Adrenal gland (tissue), 12 donors: Measurements from ENCODE around the gene ADAM19. TPM values are rescaled to one million over a fixed set of nuclear protein-coding genes. Genes with fewer than 3 reads are reported as not detected.
A peak's percentile ranks its signal among the peaks of the same experiment; 100 is the strongest.

ENCODE experiments used
- DNase-seq, 7 donors: peaks; one replicate each; pipeline ENCODE4 v3.0.0-alpha.2; 2019 to 2020
- H3K27ac ChIP-seq, 5 donors: fragments of 200-600 bp; sonication (generic) in 4 of 5; 1 replicate in 3 of 5; 2 replicates in 2 of 5; pipeline versions ENCODE4 v1.5.1 to v1.8.0; 2016 to 2020; ENCODE audit warnings: mild to moderate bottlenecking in 1 of 5
- H3K27me3 ChIP-seq: fragments of 200-600 bp; 2 replicates; pipeline ENCODE4 v1.8.0; 2021
- H3K36me3 ChIP-seq, 2 donors: fragments of 200-600 bp; replicated peaks in 1 of 2; 1 replicate in 1 of 2; 2 replicates in 1 of 2; pipeline versions ENCODE4 v1.5.1 to v1.8.0; 2018 to 2022
- H3K4me1 ChIP-seq, 2 donors: fragments of 200-600 bp; replicated peaks in 1 of 2; 1 replicate in 1 of 2; 2 replicates in 1 of 2; pipeline versions ENCODE4 v1.5.1 to v1.8.0; 2018 to 2021
- H3K4me3 ChIP-seq, 4 donors: fragments of 200-600 bp; sonication (generic) in 3 of 4; one replicate each; pipeline ENCODE4 v1.5.1; 2016 to 2018
- H3K9me3 ChIP-seq, 3 donors: fragments of 200-600 bp; sonication (generic) in 1 of 3; replicated peaks in 1 of 3; 1 replicate in 2 of 3; 2 replicates in 1 of 3; pipeline versions ENCODE4 v1.5.1 to v1.8.0; 2016 to 2021
- CTCF ChIP-seq, 6 experiments: fragments of 450-650 bp in 4 of 6; fragments of 200-600 bp in 2 of 6; sonication (generic) in 1 of 6; IDR thresholded peaks; 1 replicate in 5 of 6; 2 replicates in 1 of 6; pipeline versions ENCODE4 v1.5.1 to v1.8.0; 2016 to 2021; ENCODE audit warnings: antibody characterized with exemption in 6 of 6, mild to moderate bottlenecking in 2 of 6, moderate library complexity in 1 of 6
- POLR2A ChIP-seq, 2 donors: fragments of 450-650 bp; IDR thresholded peaks; one replicate each; pipeline ENCODE4 v1.6.1; 2017; ENCODE audit warnings: antibody characterized with exemption in 2 of 2, mild to moderate bottlenecking in 2 of 2, moderate library complexity in 1 of 2
- WGBS, 4 donors: extraction: QIAGEN DNeasy Blood & Tissue Kit in 2 of 4; methylation state at CpG; one replicate each; pipeline versions ENCODE4 v1.1.5 to v1.1.7; 2013 to 2017; 5-methylcytosine and 5-hydroxymethylcytosine counted together
- intact Hi-C, 2 donors: fragments of 100-400 bp; cut with DNase I; formaldehyde crosslinking; loops; one replicate each; pipeline versions ENCODE4 v1.14.1 to v1.15.0; 2022 to 2023
- polyA plus RNA-seq, 3 donors: library from polyadenylated mRNA; stranded (reverse); fragments of 200-250 nt in 2 of 3; fragments of 350-450 nt in 1 of 3; fragmentation: Illumina TruSeq in 1 of 3; extraction: RNeasy Lipid Tissue Mini Kit (QIAGEN cat#74804) in 1 of 3; gene quantifications; one replicate each; pipeline ENCODE4 v1.2.3, GENCODE V29; 2013 to 2014
- total RNA-seq, 9 donors: library from RNA; depleted of rRNA in 4 of 9; stranded (reverse); fragments of >200 nt in 4 of 9; fragments of 120-200 nt in 1 of 9; fragmentation: NEBNext Ultra II Directional in 1 of 9; extraction: Animal tissue kit (Norgen Biotek cat#: 25700) in 1 of 9; gene quantifications; one replicate each; pipeline versions ENCODE4 v1.1.0 to v1.2.4, GENCODE V29; 2013 to 2023
- donor health status: healthy with polysubstance abuse.
- donor health status: Bipolar disorder and iron deficiency.
- donor health status: DM: yes; HTN: yes; CAD: no.
- donor health status: DM: no; HTN: no; CAD: no.
- donor health status: DM: no; HTN: no; CAD: no.
- donor health status: DM: yes; HTN: yes; CAD: no.

The ADAM19 gene
- total and polyA plus RNA-seq, 12 donors, result 2.2 to 15.1 (median 4.7) TPM

DNA sequence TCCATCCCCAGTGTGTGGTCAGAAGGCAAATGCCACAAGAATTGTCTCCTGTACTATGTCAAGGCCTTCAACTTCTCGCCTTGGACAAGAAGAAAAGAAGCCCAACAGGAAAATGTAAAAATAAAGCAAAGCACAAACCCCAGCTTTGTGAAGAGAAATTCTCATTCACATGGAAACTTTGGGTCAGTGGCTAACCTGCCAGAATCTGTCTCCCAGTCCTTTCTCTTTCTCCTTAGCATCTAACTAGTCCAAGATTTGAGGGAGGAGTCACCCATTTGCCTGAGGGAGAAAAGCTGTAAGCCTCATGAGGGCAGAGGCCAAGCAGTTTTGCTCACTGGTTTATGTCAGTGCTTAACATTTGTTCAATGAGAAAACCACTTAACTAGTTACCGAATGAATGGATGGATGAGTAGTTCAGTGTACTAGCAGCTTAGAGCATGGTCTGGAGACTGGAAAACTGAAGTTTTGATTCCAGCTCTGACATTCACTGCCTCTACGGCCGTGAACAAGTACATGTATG is 36.0 kb downstream of the ADAM19 start:
- TF ChIP-seq CTCF (IDR thresholded peaks at IDR 0.05) (no peak), POLR2A (IDR thresholded peaks at IDR 0.05) (no peak)
- Histone ChIP-seq H3K9me3 (no peaks in the 10 kb centered on the region), H3K27ac (peak overlapping the region in 2 of 5 donors; percentile 69 to 77), H3K27me3 (no peaks in the 10 kb centered on the region), H3K36me3 (no peaks in the 10 kb centered on the region), H3K4me1 (peaks cover 12 to 44% of the 10 kb centered on the region in 2 donors), H3K4me3 (no peak overlapping the region)
- DNase-seq, result no peak
- 74 to 92% (median 88%) methylated on average over 4 of the region's 4 CpGs for WGBS, 4 donors
- intact Hi-C loops, result no loop called here

DNA sequence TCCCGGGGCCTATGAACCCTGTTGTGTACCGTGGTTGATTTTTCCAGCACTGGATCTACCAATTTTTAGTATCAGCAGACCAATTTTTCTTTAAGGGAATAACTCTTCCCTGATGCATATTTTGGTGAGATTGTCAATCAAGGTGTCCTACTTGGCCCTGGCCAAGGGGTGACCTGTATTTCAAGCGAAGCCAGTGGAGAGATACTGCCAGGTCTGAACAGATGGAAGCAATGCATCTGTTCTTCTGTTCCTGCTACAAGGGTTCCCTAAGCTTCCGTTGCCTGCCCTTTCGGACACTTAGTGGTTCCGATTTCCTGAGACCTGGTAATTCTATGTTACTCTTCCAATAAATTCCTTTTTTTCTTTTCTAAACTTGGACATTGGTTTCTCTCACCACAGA is 37.3 kb downstream of the ADAM19 start:
- H3K27me3 ChIP-seq, result no peaks in the 10 kb centered on the region
- TF ChIP-seq POLR2A (IDR thresholded peaks at IDR 0.05) (no peak), CTCF (IDR thresholded peaks at IDR 0.05) (no peak)
- no peak for DNase-seq
- H3K9me3 ChIP-seq, result no peaks in the 10 kb centered on the region
- 90 to 94% (median 91%) methylated on average over 6 of the region's 6 CpGs for WGBS, 4 donors
- H3K27ac ChIP-seq, result no peak overlapping the region
- H3K4me1 ChIP-seq, result peaks cover 14 to 49% of the 10 kb centered on the region in 2 donors
- no peak overlapping the region for H3K4me3 ChIP-seq
- intact Hi-C loops, result no loop called here
- no peaks in the 10 kb centered on the region for H3K36me3 ChIP-seq

GRCh38 chr5:157535042-157535865 is 40.3 kb downstream of the ADAM19 start:
- TF ChIP-seq CTCF (IDR thresholded peaks at IDR 0.05) (no peak), POLR2A (IDR thresholded peaks at IDR 0.05) (no peak)
- 44 to 47% (median 46%) methylated on average over 6 of the region's 6 CpGs for WGBS, 4 donors
- intact Hi-C loops, result no loop called here
- Histone ChIP-seq H3K9me3 (no peaks in the 10 kb centered on the region), H3K27me3 (no peaks in the 10 kb centered on the region), H3K4me3 (no peak overlapping the region), H3K4me1 (peaks cover 14 to 25% of the 10 kb centered on the region in 2 donors), H3K27ac (peak overlapping the region; percentile 15 to 84 (median 59)), H3K36me3 (no peaks in the 10 kb centered on the region)
- peak; percentile 84 to 95 (median 93) for DNase-seq

- Histone ChIP-seq H3K4me3 (no peak overlapping the region), H3K9me3 (no peaks in the 10 kb centered on the region), H3K4me1 (peaks cover 14 to 23% of the 10 kb centered on the region in 2 donors), H3K27ac (no peak overlapping the region), H3K27me3 (no peaks in the 10 kb centered on the region), H3K36me3 (no peaks in the 10 kb centered on the region)
- TF ChIP-seq POLR2A (IDR thresholded peaks at IDR 0.05), result no peak
- no peak for TF ChIP-seq CTCF (IDR thresholded peaks at IDR 0.05)
- DNase-seq, result peak in 1 of 7 donors; percentile 37
- WGBS, 4 donors, result 79 to 87% (median 83%) methylated on average over 4 to 7 of the region's 7 CpGs
- intact Hi-C loops, result no loop called here
Measured at GRCh38 chr5:157533011-157533481, 42.5 kb downstream of the ADAM19 start.
